Measurements from ENCODE around the gene SYT13.

SYT13 gene

DNA sequence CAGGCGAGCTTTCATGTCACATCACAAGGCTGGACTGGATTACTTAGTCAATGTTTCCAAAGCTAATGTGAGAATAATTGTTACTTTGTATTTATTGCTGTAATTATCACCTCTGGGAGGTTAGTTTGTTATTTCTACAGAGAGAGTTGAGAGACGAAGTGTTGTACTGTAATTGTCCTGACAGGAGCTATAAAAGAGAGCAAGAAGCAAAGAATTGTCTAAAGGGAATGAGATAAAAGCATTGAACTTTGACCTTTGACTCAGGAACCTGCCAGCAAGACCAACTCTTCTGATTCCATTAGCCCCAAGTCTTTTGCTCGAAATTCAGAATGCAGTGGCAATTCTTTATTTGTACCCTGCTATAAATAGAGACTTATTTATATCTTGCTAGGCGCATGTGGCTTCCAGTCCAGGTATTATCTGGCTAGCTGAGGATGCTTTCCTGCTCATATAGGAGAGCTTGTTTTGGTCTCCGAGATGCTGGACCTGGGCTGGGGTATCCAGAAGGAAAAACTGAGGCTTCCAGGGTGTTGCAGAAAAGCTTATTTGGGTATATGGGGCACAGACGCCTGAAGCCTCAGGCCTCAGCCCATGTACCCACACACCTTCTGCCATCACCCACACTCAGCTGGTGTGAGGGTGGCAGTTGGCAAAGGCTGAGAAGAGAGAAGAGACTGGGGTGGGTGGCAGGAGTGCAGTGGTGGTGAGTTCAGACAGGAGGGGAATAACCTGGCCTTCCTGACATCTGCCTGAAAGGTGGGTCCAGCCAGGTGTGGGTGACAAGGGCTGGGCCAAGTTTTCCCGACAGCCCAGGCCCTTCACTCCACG is 40.7 kb downstream of the SYT13 start:
- no peak overlapping the region for H3K4me3 ChIP-seq (replicated peaks; ENCODE audit: low read depth, low read length)
- TF ChIP-seq CTCF (IDR thresholded peaks at IDR 0.05; ENCODE audit: insufficient read depth, low read length, poor library complexity, severe bottlenecking), result no peak
- DNase-seq (ENCODE audit: extremely low read depth, insufficient read length), result no peak
- peaks cover 4% of the 10 kb centered on the region for H3K27me3 ChIP-seq (replicated peaks; ENCODE audit: control insufficient read depth, insufficient read depth, low read length)
- no peaks in the 10 kb centered on the region for H3K36me3 ChIP-seq (ENCODE audit: control insufficient read depth, insufficient read depth, low read length)

DNA sequence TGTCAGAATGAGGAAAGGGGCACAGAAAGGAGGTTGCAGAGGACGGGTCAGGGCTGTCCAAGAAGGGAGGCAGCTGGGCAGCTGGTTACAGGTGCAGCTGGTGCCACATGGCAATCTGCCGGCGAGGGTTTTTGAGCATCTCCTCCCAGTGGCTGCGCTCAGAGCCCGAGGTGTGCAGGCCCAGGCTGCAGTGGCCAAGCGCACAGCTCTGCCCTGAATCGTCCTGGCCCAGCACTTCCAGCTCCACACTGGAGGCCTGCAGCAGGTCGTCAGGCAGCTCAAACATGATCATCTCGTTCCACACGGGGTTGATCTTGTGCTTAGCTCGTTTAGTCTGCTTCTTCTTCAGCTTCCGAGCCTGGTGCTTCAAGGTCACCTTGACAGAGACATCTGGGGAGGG is 42.2 kb downstream of the SYT13 start:
- H3K27me3 ChIP-seq (replicated peaks; ENCODE audit: control insufficient read depth, insufficient read depth, low read length), result peaks cover 4% of the 10 kb centered on the region

DNA sequence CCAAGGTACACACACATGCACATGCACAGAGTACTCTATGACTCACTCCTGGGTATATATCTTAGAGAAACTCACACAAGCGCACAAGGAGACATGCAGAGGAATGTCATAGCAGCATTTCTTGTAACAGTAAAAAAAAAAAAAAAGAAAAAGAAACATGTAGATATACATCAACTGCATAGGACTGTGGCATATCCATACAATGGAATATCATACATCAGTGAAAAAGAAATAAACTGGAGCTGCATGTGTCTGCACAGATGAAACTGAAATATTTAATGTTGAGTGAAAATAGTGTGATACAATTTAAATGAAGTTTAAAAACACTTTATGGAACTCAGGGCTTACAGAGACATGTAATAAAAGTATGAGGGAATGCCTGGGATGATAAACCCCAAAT is 46.4 kb downstream of the SYT13 start:
- no peak overlapping the region for H3K4me3 ChIP-seq (replicated peaks; ENCODE audit: low read depth, low read length)
- TF ChIP-seq CTCF (IDR thresholded peaks at IDR 0.05; ENCODE audit: insufficient read depth, low read length, poor library complexity, severe bottlenecking), result no peak
- no peaks in the 10 kb centered on the region for H3K36me3 ChIP-seq (ENCODE audit: control insufficient read depth, insufficient read depth, low read length)
- peaks cover 1% of the 10 kb centered on the region; the same call in 1 of the 2 replicates for H3K27me3 ChIP-seq (replicated peaks; ENCODE audit: control insufficient read depth, insufficient read depth, low read length)
- DNase-seq (ENCODE audit: extremely low read depth, insufficient read length), result no peak

More for the DNA sequence above, 42.2 kb downstream of the SYT13 start:
- Histone ChIP-seq H3K4me3 (replicated peaks; ENCODE audit: low read depth, low read length) (no peak overlapping the region), H3K36me3 (ENCODE audit: control insufficient read depth, insufficient read depth, low read length) (no peaks in the 10 kb centered on the region)
- TF ChIP-seq CTCF (IDR thresholded peaks at IDR 0.05; ENCODE audit: insufficient read depth, low read length, poor library complexity, severe bottlenecking), result no peak
- no peak for DNase-seq (ENCODE audit: extremely low read depth, insufficient read length)

DNA sequence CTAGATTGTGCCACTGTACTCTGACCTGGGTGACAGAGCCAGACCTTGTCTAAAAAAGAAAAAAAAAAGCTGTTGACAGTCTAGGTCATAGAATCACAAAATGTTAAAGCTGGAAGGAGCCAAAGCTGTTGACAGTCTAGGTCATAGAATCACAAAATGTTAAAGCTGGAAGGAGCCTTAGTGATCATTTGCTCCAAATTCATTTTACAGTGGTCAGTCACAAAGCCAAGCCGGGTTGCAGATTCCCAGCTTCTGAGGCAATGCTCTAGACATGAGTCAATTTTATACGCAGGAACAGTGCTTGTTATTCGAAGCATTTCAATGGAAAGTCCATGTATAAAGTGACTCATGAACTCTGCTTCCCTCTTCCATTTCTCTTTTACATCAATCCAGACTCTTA is 47.4 kb downstream of the SYT13 start:
- H3K27me3 ChIP-seq (replicated peaks; ENCODE audit: control insufficient read depth, insufficient read depth, low read length), result peaks cover 1% of the 10 kb centered on the region; the same call in 1 of the 2 replicates
- H3K4me3 ChIP-seq (replicated peaks; ENCODE audit: low read depth, low read length), result no peak overlapping the region
- TF ChIP-seq CTCF (IDR thresholded peaks at IDR 0.05; ENCODE audit: insufficient read depth, low read length, poor library complexity, severe bottlenecking), result no peak
- no peaks in the 10 kb centered on the region for H3K36me3 ChIP-seq (ENCODE audit: control insufficient read depth, insufficient read depth, low read length)
- no peak for DNase-seq (ENCODE audit: extremely low read depth, insufficient read length)

- H3K36me3 ChIP-seq (ENCODE audit: control insufficient read depth, insufficient read depth, low read length), result no peaks in the 10 kb centered on the region
- no peak for TF ChIP-seq CTCF (IDR thresholded peaks at IDR 0.05; ENCODE audit: insufficient read depth, low read length, poor library complexity, severe bottlenecking)
- peaks cover 1% of the 10 kb centered on the region; the same call in 1 of the 2 replicates for H3K27me3 ChIP-seq (replicated peaks; ENCODE audit: control insufficient read depth, insufficient read depth, low read length)
- DNase-seq (ENCODE audit: extremely low read depth, insufficient read length), result no peak
- H3K4me3 ChIP-seq (replicated peaks; ENCODE audit: low read depth, low read length), result no peak overlapping the region
Measured at GRCh38 chr11:45237711-45238315, 48.3 kb downstream of the SYT13 start.

All from GM06990 (cell line).